NT2/D1 (cell line): ENCODE results near the gene AGAP1.

Source experiments
- DNase-seq: peaks from one replicate; pipeline ENCODE4 v3.0.0-alpha.2; 2011; ENCODE audit warnings: low read depth, low spot score
- H3K27me3 ChIP-seq: 2 replicates; pipeline ENCODE4 v1.6.0; 2011; ENCODE audit warnings: mild to moderate bottlenecking; ENCODE audit not compliant: insufficient read length, insufficient read depth
- H3K36me3 ChIP-seq: 2 replicates; pipeline ENCODE4 v1.6.1; 2011; ENCODE audit warnings: mild to moderate bottlenecking, low read length, mixed read lengths; ENCODE audit not compliant: insufficient read depth, insufficient read length
- H3K4me1 ChIP-seq: 2 replicates; pipeline ENCODE4 v1.5.1; 2011; ENCODE audit not compliant: insufficient read depth, insufficient read length
- H3K4me3 ChIP-seq: 2 replicates; pipeline ENCODE4 v1.5.1; 2011; ENCODE audit warnings: low read depth; ENCODE audit not compliant: insufficient read length
- H3K9ac ChIP-seq: 2 replicates; pipeline ENCODE4 v1.6.0; 2011; ENCODE audit warnings: low read depth; ENCODE audit not compliant: insufficient read length
- H3K9me3 ChIP-seq: 2 replicates; pipeline ENCODE4 v1.5.1; 2011; ENCODE audit warnings: mild to moderate bottlenecking, low read length; ENCODE audit not compliant: insufficient read depth
- SUZ12 ChIP-seq: IDR thresholded peaks from 2 replicates; pipeline ENCODE4 v1.6.1; 2011; ENCODE audit not compliant: insufficient read length, insufficient read depth; ENCODE audit errors: extremely low read depth
- YY1 ChIP-seq: IDR thresholded peaks from 2 replicates; pipeline ENCODE4 v1.6.1; 2011; ENCODE audit not compliant: insufficient read length, insufficient read depth
- ZNF274 ChIP-seq: IDR thresholded peaks from 2 replicates; pipeline ENCODE4 v1.6.1; 2011; ENCODE audit warnings: mild to moderate bottlenecking, low read depth, low read length

AGAP1 gene

GRCh38 chr2:236143811-236144210, 650.0 kb downstream of the AGAP1 start:
- TF ChIP-seq ZNF274 (no peak), SUZ12 (no peak), YY1 (no peak)
- H3K4me3 ChIP-seq: no peak overlapping the region
- H3K36me3 ChIP-seq: no peaks in the 10 kb centered on the region
- H3K9ac ChIP-seq: no peak overlapping the region
- peaks cover 5% of the 10 kb centered on the region; the same call in 1 of the 2 replicates for H3K9me3 ChIP-seq
- peaks cover 5% of the 10 kb centered on the region for H3K4me1 ChIP-seq
- DNase-seq: no peak
- H3K27me3 ChIP-seq: peaks cover 26% of the 10 kb centered on the region

- no peaks in the 10 kb centered on the region for H3K36me3 ChIP-seq
- peaks cover 24% of the 10 kb centered on the region for H3K27me3 ChIP-seq
- H3K4me3 ChIP-seq: no peak overlapping the region
- no peak for TF ChIP-seq SUZ12
- H3K9me3 ChIP-seq: peaks cover 5% of the 10 kb centered on the region; the same call in 1 of the 2 replicates
- H3K4me1 ChIP-seq: peaks cover 5% of the 10 kb centered on the region
- DNase-seq: no peak
- H3K9ac ChIP-seq: no peak overlapping the region
Measured at GRCh38 chr2:236146436-236146835, 652.6 kb downstream of the AGAP1 start.

GRCh38 chr2:236155406-236155805, 661.6 kb downstream of the AGAP1 start:
- H3K36me3 ChIP-seq: no peaks in the 10 kb centered on the region
- peaks cover 20% of the 10 kb centered on the region for H3K4me1 ChIP-seq
- no peak overlapping the region for H3K4me3 ChIP-seq
- TF ChIP-seq YY1 (no peak), SUZ12 (no peak), ZNF274 (no peak)
- peaks cover 10% of the 10 kb centered on the region; the same call in 1 of the 2 replicates for H3K9me3 ChIP-seq
- DNase-seq: no peak
- H3K9ac ChIP-seq: no peak overlapping the region
- H3K27me3 ChIP-seq: peaks cover 60% of the 10 kb centered on the region

- no peak overlapping the region for H3K4me3 ChIP-seq
- DNase-seq: no peak
- TF ChIP-seq YY1: no peak
- peaks cover 27% of the 10 kb centered on the region for H3K4me1 ChIP-seq
- H3K9ac ChIP-seq: no peak overlapping the region
- H3K36me3 ChIP-seq: no peaks in the 10 kb centered on the region
- H3K9me3 ChIP-seq: peaks cover 10% of the 10 kb centered on the region; the same call in 1 of the 2 replicates
- H3K27me3 ChIP-seq: peaks cover 69% of the 10 kb centered on the region
Measured at GRCh38 chr2:236156095-236156859, 662.4 kb downstream of the AGAP1 start.

GRCh38 chr2:236156860-236157194, 663.0 kb downstream of the AGAP1 start:
- no peak for DNase-seq
- Histone ChIP-seq H3K36me3 (no peaks in the 10 kb centered on the region), H3K4me1 (peaks cover 28% of the 10 kb centered on the region), H3K9ac (no peak overlapping the region), H3K27me3 (peaks cover 74% of the 10 kb centered on the region), H3K9me3 (peaks cover 10% of the 10 kb centered on the region; the same call in 1 of the 2 replicates), H3K4me3 (no peak overlapping the region)
- TF ChIP-seq ZNF274 (no peak), SUZ12 (no peak), YY1 (no peak)

- H3K36me3 ChIP-seq: no peaks in the 10 kb centered on the region
- no peak for DNase-seq
- peaks cover 79% of the 10 kb centered on the region for H3K27me3 ChIP-seq
- H3K9ac ChIP-seq: no peak overlapping the region
- no peak overlapping the region for H3K4me3 ChIP-seq
- no peak for TF ChIP-seq ZNF274
- no peak for TF ChIP-seq YY1
- TF ChIP-seq SUZ12: no peak
- H3K4me1 ChIP-seq: peaks cover 33% of the 10 kb centered on the region
- H3K9me3 ChIP-seq: peaks cover 9% of the 10 kb centered on the region; the same call in 1 of the 2 replicates
Measured at GRCh38 chr2:236157366-236157765, 663.5 kb downstream of the AGAP1 start.

GRCh38 chr2:236157815-236158498, 664.1 kb downstream of the AGAP1 start:
- TF ChIP-seq YY1 (no peak), SUZ12 (no peak), ZNF274 (no peak)
- peaks cover 81% of the 10 kb centered on the region for H3K27me3 ChIP-seq
- DNase-seq: no peak
- peaks cover 3% of the 10 kb centered on the region; the same call in 1 of the 2 replicates for H3K9me3 ChIP-seq
- H3K4me1 ChIP-seq: peaks cover 34% of the 10 kb centered on the region
- H3K36me3 ChIP-seq: no peaks in the 10 kb centered on the region
- no peak overlapping the region for H3K9ac ChIP-seq
- no peak overlapping the region for H3K4me3 ChIP-seq
